CD4-positive, alpha-beta T cell treated with Interferon gamma for 1 hour (primary cell): ENCODE results near the gene HRC.
"Not testable (repeated sequence)": the region's sequence is repeated elsewhere in the genome, so short reads cannot be mapped to it uniquely, and the experiment has no call there.

Experiments used
- DNase-seq: peaks from one replicate; pipeline ENCODE4 v3.0.0-alpha.2; 2020

HRC gene, protein sequence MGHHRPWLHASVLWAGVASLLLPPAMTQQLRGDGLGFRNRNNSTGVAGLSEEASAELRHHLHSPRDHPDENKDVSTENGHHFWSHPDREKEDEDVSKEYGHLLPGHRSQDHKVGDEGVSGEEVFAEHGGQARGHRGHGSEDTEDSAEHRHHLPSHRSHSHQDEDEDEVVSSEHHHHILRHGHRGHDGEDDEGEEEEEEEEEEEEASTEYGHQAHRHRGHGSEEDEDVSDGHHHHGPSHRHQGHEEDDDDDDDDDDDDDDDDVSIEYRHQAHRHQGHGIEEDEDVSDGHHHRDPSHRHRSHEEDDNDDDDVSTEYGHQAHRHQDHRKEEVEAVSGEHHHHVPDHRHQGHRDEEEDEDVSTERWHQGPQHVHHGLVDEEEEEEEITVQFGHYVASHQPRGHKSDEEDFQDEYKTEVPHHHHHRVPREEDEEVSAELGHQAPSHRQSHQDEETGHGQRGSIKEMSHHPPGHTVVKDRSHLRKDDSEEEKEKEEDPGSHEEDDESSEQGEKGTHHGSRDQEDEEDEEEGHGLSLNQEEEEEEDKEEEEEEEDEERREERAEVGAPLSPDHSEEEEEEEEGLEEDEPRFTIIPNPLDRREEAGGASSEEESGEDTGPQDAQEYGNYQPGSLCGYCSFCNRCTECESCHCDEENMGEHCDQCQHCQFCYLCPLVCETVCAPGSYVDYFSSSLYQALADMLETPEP

DNA sequence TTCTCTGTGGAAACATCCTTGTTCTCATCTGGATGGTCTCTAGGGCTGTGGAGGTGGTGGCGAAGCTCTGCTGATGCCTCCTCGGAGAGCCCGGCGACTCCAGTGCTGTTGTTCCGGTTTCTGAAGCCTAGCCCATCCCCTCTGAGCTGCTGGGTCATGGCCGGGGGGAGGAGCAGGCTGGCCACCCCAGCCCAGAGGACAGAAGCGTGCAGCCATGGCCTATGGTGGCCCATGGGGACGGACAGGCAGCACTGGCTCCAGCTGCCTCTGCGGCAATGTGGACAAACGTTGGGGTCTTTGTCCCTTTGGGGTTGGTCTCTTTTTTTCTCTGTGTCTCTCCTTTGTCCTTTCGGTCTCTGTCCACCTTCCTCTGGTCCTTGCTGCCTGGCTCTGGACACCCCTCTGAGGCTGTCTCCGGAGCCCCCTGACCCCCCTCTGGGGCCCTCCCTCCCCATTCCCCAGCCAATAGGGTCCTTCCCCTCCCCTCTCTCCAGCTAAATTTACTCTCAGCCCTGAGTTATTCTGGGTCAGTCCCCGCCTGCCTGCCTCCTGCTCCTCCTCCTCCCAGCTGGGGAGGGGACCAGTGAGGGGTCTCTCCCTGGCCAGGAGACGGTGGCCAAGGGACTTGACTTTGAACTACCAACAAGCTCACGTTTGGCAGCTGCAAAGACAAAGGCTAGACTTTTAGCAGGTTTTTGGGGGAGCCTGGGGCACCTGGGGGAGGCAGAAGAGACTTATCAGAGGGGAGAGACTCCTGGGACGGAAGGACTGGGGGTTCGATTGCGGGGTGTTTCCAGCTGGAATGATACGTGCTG, at the start of gene HRC:
Gene HRC (minus strand): TSS at position 392 of the 815 bp plus-strand sequence. CDS start 159 bp downstream, at position 233.
- DNase-seq, result no peak

DNA sequence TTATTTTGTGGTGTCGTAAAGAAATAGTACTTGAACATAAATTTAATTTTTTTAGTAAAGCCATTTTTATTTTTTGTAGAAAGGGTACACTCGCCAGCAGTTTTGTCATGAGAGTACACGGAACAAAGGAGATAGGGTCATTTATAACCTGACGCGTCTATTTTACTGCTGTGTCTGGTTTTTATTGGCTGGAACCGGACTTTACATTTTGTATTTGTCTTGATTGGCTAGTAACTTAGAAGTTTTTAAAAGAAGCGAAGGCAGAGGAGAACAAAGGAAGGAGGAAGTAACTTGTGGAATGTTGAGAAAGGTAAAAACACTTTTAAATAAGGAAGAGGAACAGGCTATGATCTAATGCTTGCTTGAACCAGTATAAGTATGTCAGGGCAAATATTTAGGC, 45.8 kb upstream of the HRC start:
- DNase-seq, result no peak

DNA sequence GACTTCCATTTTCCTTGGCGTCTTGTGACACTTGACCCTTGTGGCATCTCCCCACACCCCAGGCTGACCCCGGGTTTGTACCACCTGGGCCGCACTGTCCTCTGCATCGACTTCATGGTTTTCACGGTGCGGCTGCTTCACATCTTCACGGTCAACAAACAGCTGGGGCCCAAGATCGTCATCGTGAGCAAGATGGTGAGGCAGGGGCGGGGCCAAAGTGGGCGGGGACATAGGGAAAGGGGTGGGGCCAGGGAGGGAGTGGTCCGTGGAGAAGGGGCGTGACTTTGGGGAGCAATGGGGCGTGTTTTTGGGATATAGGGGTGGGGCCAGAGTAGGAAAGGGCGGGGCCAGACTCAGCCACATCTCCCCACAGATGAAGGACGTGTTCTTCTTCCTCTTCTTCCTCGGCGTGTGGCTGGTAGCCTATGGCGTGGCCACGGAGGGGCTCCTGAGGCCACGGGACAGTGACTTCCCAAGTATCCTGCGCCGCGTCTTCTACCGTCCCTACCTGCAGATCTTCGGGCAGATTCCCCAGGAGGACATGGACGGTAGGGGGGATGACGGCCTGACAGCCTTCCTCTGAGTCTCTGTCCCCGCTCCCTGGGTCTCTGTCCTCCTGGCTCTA, 45.2 kb upstream of the HRC start:
- no peak for DNase-seq

DNA sequence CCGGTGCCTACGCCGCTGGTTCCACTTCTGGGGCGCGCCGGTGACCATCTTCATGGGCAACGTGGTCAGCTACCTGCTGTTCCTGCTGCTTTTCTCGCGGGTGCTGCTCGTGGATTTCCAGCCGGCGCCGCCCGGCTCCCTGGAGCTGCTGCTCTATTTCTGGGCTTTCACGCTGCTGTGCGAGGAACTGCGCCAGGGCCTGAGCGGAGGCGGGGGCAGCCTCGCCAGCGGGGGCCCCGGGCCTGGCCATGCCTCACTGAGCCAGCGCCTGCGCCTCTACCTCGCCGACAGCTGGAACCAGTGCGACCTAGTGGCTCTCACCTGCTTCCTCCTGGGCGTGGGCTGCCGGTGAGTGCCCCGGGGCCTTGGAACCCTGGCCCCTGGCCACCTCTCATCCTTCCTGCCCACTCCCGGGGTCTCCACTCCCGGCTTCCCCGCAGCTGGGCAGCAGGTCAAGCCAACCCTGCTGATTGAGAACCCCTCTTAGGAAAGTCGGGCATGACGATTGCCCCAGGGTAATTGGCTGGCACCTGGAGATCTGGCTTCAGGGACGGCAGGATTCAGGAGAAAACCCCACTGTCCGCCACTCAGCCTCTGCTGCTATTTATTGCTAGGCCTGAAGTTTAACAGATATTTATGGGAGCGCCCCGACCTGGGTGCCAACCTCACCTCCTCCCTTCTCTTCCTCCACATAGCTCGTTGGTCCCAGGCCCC, 41.5 kb upstream of the HRC start:
- DNase-seq, result no peak

DNA sequence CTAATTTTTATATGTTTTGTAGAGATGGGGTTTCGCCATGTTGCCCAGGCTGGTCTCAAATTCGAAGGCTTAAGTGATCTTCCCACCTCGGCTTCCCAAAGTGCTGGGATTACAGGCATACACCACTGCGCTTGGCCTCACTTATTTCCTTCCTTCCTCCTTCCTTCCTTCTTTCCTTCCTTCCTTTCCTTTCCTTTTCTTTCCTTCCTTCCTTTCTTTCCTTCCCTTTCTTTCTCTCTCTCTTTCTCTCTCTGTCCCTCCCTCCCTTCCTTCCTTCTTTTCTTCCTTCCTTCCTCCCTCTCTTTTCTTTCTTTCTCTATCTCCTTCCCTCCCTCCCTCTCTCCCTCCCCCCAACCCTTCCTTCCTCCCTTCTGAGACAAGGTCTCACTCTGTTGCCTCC, 39.2 kb upstream of the HRC start:
- DNase-seq, result no peak

DNA sequence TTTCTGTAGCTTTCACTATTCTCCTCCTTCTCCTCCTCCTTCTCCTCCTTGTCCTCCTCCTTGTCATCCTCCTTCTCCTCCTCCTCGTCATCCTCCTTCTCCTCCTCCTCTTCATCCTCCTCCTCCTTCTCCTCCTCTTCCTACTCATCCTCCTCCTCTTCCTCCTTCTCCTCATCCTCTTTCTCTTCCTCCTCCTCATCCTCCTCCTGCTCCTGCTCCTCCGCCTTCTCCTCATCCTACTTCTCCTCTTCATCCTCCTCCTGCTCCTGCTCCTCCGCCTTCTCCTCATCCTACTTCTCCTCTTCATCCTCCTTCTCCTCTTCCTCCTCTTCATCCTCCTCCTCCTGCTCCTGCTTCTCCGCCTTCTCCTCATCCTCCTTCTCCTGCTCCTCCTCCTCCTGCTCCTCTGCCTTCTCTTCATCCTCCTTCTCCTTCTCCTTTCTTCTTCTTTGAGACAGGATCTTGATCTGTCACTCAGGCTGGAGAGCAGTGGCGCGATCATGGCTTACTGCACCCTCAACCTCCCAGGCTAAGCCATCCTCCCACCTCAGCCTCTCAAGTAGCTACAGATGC, 38.7 kb upstream of the HRC start:
- no peak for DNase-seq

DNA sequence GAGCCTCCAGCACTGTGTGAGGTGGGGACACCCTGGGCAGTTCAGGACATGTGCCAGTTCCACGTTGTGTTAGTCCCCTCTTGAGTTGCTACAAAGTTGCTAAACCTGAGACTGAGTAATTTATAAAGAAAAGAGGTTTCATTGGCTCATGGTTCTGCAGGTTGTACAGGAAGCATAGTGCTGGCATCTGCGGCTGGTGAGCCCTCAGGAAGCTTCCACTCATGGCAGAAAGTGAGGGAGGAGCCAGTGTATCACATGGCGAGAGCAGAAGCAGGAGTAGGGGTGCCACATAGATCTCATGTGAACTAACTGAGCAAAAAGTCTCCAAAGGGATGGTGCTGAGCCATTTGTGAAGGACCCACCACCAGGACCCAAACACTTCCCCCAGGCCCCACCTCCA, 35.6 kb upstream of the HRC start:
- no peak for DNase-seq

DNA sequence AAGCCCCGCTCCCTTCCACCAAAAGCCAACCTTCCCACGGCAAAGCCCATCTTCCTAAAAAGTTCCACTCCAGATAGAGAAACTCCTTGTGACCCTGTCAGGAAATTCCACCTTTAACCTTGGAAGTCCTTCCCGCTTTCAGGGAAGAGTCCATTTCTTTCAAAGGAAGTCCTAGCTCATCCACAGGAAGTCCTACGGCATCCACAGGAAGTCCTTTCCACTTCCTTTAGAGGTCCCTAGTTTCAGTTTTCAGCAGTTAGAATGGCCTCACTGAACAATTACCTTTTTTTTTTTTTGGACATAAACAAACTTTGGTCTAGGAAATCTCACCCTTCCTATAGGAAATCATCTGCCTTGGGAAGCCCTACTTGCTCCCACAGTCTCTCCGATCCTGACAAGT, 34.1 kb upstream of the HRC start:
- no peak for DNase-seq

DNA sequence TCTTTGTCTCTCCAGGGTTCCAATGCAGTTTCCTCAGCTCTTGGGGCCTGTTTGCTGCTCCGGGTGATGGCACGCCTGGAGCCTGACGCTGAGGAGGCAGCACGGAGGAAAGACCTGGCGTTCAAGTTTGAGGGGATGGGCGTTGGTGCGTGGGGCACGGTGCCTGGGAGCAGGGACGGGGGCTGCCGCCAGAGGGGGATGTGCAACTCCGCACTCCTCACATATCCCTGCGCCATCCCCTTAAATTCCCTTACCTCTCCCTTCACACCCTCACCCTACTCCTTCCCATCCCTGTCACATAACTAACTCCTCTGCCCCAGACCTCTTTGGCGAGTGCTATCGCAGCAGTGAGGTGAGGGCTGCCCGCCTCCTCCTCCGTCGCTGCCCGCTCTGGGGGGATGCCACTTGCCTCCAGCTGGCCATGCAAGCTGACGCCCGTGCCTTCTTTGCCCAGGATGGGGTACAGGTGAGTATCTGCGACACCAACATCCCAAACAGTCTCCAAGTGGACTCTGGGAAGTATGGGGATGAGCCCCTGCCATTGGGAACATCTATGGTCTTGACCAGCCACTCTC, 33.5 kb upstream of the HRC start:
- no peak for DNase-seq

DNA sequence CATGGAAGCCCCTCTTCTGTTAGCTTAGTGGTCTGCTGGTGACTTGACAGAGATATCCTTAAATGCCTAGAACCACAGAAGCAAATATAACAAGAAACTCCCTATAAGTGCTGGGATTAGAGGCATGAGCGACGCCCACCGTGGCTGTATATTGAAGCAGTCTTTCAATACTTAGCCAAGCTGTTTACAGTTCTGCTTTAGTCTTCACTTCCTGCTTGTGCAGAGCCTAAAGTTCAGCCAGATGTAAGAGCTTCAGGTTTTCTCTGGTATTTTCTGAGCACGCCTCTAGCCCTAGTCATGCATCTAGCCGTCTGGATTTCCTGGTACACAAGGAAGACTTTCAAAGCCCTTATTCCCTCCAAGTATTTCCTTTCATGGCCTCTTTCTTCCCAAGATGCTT, 30.9 kb upstream of the HRC start:
- DNase-seq, result no peak

DNA sequence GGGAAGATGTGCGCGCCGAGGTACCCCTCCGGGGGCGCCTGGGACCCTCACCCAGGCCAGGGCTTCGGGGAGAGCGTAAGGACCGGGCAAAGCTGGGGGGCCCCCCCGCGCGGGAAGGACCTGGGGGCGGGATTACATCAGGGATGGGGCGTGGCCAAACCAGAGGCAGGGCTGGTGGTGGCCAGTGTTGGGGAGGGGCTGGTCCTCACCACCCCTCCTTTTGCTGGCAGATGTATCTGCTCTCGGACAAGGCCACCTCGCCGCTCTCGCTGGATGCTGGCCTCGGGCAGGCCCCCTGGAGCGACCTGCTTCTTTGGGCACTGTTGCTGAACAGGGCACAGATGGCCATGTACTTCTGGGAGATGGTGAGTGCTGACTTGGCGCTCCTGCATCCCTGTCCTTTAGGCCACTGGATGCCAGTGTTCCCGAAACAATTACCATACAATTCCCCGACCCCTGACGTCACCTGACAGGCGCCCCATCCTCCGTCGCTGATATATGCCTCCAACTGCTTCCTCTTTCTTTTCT, 27.7 kb upstream of the HRC start:
- DNase-seq, result no peak

DNA sequence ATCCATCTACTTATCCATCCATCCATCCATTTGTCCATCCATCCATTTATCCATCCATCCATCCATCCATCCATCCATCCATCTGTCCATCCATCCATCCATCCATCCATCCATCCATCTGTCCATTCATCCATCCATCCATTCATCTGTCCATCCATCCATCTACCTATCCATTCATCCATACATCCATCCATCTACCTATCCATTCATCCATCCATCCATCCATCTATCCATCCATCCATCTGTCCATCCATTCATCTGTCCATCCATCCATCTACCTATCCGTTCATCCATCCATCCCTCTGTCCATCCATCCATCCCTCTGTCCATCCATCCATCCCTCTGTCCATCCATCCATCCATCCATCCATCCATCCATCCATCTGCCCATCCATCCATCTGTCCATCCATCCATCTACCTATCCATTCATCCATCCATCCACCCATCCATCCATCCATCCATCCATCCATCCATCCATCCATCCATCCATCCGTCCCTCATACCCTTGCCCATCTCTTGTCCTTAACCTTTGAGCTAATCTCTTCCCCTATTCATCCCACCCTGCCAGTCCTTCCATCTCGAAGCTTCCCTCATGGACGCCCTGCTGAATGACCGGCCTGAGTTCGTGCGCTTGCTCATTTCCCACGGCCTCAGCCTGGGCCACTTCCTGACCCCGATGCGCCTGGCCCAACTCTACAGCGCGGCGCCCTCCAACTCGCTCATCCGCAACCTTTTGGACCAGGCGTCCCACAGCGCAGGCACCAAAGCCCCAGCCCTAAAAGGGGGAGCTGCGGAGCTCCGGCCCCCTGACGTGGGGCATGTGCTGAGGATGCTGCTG, 27.0 kb upstream of the HRC start:
- DNase-seq, result not testable (repeated sequence)

DNA sequence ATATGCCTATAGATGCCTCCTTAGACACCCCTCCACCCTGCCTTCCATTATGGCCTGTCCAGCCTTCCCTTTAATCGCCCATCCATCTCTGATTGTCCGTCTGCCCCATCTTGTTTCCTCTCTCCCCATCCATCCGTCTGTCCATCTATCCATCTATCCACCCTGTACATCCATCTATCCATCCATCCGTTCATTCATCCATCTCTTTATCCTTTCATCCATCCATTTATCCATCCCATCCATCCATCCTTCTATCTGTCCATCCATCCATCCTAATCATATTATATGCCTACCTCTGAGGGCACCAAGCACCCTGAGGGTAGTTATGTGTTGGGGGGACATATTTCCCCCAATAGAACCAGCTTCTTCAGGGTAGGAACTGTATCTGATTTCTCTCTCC, 25.5 kb upstream of the HRC start:
- DNase-seq, result no peak

DNA sequence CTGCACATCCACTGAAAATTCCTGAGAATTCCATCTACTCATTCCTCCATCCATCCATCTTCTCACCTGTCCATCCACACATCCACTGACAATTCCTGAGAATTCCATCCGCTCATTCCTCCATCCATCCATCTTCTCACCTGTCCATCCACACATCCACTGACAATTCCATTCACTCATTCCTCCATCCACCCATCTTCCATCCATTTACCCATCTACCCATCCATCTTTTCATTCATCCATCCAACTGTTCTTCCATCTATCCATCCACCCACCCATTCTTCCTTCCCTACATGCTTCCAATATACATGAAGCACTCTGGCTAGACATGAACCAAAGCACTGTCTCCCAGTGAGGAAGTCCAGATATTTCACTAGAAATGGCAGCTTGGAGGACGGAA, 18.0 kb upstream of the HRC start:
- no peak for DNase-seq

DNA sequence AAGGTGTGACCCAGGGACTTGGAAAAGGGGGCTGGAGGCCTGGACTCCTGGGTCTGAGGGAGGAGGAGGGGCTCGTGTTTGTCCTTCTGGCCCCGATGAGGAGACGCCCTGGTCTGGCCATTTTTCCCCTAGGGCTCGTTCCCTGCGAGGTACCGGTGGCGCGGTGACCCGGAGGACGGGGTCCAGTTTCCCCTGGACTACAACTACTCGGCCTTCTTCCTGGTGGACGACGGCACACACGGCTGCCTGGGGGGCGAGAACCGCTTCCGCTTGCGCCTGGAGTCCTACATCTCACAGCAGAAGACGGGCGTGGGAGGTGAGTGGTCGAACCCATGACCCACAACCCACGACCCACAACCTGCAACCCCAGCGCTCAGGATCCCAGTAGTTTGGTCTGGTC, 13.2 kb upstream of the HRC start:
- no peak for DNase-seq

DNA sequence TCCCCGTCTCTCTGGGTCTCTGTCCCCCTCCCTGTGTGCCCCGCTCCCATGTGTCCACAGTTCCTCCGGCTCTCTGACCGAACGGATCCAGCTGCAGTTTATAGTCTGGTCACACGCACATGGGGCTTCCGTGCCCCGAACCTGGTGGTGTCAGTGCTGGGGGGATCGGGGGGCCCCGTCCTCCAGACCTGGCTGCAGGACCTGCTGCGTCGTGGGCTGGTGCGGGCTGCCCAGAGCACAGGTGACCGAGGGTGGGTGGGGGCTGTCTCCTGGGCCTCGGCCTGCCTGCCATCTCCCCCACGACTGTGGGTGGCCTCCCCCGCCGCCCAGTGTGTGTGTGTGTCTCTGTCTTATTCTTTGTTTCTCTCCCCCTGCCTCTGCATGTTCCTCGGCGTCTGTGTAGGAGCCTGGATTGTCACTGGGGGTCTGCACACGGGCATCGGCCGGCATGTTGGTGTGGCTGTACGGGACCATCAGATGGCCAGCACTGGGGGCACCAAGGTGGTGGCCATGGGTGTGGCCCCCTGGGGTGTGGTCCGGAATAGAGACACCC, 12.7 kb upstream of the HRC start:
- no peak for DNase-seq

DNA sequence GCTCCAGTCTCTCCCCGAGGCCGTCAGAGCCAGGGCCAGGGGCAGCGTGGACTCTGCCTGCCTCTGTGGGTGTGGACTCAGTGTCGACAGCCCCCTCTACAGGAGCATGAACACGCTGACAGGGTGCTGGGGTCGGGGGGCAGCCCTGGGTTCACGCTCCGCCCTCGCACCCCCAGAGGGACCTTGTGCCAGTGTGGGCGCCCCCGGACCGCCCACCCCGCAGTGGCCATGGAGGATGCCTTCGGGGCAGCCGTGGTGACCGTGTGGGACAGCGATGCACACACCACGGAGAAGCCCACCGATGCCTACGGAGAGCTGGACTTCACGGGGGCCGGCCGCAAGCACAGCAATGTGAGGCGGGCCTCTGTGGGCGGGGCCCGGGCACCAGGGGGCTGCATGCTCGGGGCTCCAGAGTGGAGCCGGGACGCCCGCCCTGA, 10.7 kb upstream of the HRC start:
- no peak for DNase-seq

DNA sequence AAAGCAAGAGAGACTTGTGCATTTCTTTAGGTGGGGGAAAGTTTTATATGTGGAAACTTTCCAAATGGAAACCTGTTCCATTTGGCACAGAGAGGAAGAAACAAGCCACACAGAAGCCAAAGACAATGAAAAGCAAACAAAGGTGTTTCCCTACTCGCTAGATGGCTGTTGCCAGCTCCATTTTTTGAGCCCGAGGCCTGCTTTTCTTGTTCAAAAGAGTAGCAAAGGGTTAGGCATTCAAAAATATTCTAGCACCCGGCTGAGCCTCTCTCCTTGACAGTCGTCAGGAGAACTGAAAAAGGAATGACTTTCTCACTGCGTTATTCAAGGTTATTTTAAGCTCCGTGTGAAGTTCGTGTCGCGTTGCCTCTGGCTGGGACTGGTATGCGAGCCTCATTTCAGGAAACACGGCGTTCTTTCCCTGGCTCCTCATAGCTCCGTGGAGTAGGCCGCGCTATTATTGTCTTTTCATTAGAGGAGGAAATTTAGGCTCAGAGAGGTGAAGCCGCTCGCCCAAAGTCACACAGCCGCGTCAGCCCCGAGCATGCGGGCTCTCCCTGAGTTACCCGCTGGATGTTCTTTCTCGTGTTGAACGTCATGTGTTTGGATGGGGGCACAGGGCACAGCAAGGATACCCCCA, 10.0 kb upstream of the HRC start:
- no peak for DNase-seq

DNA sequence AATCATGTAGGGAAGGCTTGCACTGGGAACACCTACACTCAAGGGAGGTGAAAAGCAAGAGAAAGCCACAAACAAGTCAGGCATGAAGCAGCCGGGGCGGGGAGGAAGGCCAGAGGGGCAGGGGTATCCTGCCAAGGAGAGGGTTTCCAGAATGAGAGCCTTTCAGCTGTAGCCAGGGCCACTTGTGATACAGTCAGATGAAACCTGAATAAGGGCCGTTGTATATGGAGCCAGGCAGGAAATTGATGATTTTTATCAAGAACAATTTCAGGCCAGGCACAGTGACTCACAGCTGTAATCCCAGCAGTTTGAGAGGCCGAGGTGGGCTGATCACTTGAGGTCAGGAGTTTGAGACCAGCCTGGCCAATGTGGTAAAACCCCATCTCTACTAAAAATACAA, 6.8 kb upstream of the HRC start:
- DNase-seq, result no peak
